Measurements from ENCODE around the gene SAP30BP.

DNA sequence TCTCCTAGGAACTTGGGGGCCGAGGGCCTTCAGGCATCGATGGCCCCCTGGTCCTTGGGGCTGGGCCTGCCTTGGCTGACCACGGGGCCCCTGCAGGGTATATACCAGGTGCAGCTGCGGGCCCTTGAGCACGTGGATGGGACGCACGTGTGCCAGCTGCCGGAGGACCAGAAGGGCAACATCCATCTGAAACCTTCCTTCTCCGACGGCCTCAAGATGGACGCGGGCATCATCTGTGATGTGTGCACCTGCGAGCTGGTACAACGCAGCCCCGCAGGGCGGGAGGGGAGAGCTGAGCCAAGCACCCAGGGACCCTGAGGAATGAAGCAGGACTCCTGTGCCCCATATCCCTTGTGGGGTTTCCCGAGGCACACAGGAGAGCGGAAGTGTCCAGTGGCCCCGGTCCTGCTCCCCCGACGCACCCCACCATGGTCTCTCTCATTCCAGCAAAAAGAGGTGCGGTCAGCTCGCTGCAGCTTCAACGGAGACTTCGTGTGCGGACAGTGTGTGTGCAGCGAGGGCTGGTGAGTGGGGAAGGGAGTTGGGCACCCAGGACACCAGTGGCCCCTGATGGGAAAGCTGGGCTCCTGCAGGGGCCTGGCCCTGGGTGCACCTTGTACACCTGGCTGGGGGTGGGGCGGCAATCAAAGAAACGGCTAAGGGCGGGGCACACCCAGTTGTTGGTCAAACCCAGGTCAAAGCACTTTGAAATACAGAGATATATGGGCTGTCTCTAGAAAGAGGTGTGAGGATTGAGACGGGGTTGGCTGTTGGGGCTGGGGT lies 64.8 kb downstream of the SAP30BP start:
- TF ChIP-seq EZH2phosphoT487 (IDR thresholded peaks at IDR 0.05; ENCODE audit: borderline replicate concordance), result no peak
- no peak for TF ChIP-seq JUND (IDR thresholded peaks at IDR 0.05)
- no peak for TF ChIP-seq TCF7L2 (IDR thresholded peaks at IDR 0.05; ENCODE audit: borderline replicate concordance, extremely low read depth, insufficient read depth, insufficient read length)
- TF ChIP-seq, protein P1, sequence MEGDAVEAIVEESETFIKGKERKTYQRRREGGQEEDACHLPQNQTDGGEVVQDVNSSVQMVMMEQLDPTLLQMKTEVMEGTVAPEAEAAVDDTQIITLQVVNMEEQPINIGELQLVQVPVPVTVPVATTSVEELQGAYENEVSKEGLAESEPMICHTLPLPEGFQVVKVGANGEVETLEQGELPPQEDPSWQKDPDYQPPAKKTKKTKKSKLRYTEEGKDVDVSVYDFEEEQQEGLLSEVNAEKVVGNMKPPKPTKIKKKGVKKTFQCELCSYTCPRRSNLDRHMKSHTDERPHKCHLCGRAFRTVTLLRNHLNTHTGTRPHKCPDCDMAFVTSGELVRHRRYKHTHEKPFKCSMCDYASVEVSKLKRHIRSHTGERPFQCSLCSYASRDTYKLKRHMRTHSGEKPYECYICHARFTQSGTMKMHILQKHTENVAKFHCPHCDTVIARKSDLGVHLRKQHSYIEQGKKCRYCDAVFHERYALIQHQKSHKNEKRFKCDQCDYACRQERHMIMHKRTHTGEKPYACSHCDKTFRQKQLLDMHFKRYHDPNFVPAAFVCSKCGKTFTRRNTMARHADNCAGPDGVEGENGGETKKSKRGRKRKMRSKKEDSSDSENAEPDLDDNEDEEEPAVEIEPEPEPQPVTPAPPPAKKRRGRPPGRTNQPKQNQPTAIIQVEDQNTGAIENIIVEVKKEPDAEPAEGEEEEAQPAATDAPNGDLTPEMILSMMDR (IDR thresholded peaks at IDR 0.05 in 2 of 3, conservative IDR thresholded peaks at IDR 0.05 in 1 of 3; ENCODE audit: borderline replicate concordance in 1 of 3, insufficient read depth in 1 of 3, low read depth in 2 of 3, low read length in 2 of 3), result no peak
- no peak for TF ChIP-seq POLR2A (IDR thresholded peaks at IDR 0.05; ENCODE audit: borderline replicate concordance, extremely low read depth, insufficient read depth, insufficient read length)
- no peak for TF ChIP-seq SRF (IDR thresholded peaks at IDR 0.05; ENCODE audit: low read depth)
- TF ChIP-seq CEBPB (IDR thresholded peaks at IDR 0.05; ENCODE audit: low read depth), result no peak
